Vagina (tissue), 2 donors: ENCODE measurements around the gene ARID3A.

Experiments used
- POLR2A ChIP-seq, 2 donors: fragments of 450-650 bp; IDR thresholded peaks; one replicate each; pipeline ENCODE4 v1.6.1; 2017; ENCODE audit warnings: antibody characterized with exemption in 2 of 2, mild to moderate bottlenecking in 2 of 2, moderate library complexity in 2 of 2
- POLR2AphosphoS5 ChIP-seq, 2 donors: sonication (generic); formaldehyde crosslinking; IDR thresholded peaks; one replicate each; pipeline ENCODE4 v1.9.0; 2017; ENCODE audit warnings: antibody characterized with exemption in 2 of 2, mild to moderate bottlenecking in 2 of 2, low read depth in 1 of 2; ENCODE audit not compliant: insufficient read depth in 1 of 2
- TF ChIP-seq, protein P1 (sequence below), 3 experiments: fragments of 450-650 bp in 2 of 3; fragments of 200-600 bp in 1 of 3; sonication (generic) in 1 of 3; IDR thresholded peaks; one replicate each; pipeline ENCODE4 v1.5.1; 2017 to 2019; ENCODE audit warnings: antibody characterized with exemption in 3 of 3, mild to moderate bottlenecking in 2 of 3, moderate library complexity in 2 of 3

DNA sequence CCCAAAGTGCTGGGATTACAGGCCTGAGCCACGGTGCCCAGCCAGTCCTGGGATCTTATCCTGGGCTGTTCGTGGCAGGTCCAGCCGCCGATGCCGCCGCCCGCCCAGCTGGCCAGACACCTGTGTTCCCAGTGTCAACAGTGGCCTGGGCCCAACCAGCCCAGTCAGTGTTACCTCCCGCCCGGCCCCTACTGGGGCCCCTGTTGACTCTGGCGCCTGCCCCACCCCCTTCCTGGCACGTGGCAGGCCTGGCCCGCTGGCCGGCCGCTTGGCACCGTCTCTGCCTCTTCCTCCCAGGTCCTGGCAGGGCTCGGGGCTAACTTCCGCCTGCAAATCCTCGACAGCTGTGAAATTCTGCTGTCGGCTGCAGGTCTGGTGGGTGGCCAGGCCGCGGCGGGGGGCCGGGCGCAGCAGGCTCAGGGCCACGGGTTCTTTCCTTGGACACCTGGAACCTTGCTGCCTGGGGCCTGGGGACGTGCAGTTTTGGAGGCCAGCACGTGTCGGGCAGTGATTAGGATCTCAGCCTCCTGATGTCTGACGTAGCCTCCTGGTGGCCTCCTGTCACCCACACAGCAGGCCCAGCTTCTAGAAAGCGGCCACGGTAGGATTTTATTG lies 9.1 kb downstream of the ARID3A start:
- TF ChIP-seq, protein P1, sequence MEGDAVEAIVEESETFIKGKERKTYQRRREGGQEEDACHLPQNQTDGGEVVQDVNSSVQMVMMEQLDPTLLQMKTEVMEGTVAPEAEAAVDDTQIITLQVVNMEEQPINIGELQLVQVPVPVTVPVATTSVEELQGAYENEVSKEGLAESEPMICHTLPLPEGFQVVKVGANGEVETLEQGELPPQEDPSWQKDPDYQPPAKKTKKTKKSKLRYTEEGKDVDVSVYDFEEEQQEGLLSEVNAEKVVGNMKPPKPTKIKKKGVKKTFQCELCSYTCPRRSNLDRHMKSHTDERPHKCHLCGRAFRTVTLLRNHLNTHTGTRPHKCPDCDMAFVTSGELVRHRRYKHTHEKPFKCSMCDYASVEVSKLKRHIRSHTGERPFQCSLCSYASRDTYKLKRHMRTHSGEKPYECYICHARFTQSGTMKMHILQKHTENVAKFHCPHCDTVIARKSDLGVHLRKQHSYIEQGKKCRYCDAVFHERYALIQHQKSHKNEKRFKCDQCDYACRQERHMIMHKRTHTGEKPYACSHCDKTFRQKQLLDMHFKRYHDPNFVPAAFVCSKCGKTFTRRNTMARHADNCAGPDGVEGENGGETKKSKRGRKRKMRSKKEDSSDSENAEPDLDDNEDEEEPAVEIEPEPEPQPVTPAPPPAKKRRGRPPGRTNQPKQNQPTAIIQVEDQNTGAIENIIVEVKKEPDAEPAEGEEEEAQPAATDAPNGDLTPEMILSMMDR (IDR thresholded peaks at IDR 0.05): no peak
- TF ChIP-seq POLR2A (IDR thresholded peaks at IDR 0.05) (no peak), POLR2AphosphoS5 (IDR thresholded peaks at IDR 0.05; ENCODE audit: insufficient read depth in 1 of 2, low read depth in 1 of 2) (peak; percentile 76 to 89)
